DOHH2 (cell line): ENCODE data around the gene CADPS2.

Experiments used
- H3F3A ChIP-seq: fragments of 200-600 bp; sonication (generic), shearing (Covaris generic); 2 replicates; pipeline ENCODE4 v1.6.0; 2016; ENCODE audit warnings: antibody characterized with exemption, mild to moderate bottlenecking; ENCODE audit not compliant: control insufficient read depth, insufficient read depth
- H3K27ac ChIP-seq: fragments of 200-600 bp; sonication (generic); 2 replicates; pipeline ENCODE4 v1.5.1; 2014; ENCODE audit warnings: low read depth, mild to moderate bottlenecking, low read length, moderate library complexity
- H3K27me3 ChIP-seq: fragments of 200-600 bp; sonication (generic); 2 replicates; pipeline ENCODE4 v1.6.1; 2014; ENCODE audit warnings: mild to moderate bottlenecking, low read length, mixed read lengths; ENCODE audit not compliant: control insufficient read depth
- H3K36me3 ChIP-seq: fragments of 200-600 bp; sonication (generic); 2 replicates; pipeline ENCODE4 v1.6.1; 2014; ENCODE audit warnings: mild to moderate bottlenecking, low read length, moderate library complexity, mixed read lengths; ENCODE audit not compliant: control insufficient read depth
- H3K4me1 ChIP-seq: fragments of 200-600 bp; sonication (generic); 2 replicates; pipeline ENCODE4 v1.6.1; 2014; ENCODE audit warnings: mild to moderate bottlenecking, low read length, mixed read lengths; ENCODE audit not compliant: control insufficient read depth
- H3K4me2 ChIP-seq: fragments of 200-600 bp; sonication (generic); 2 replicates; pipeline ENCODE4 v1.6.0; 2014; ENCODE audit warnings: mild to moderate bottlenecking, low read length, moderate library complexity
- H3K4me3 ChIP-seq: fragments of 200-600 bp; sonication (generic); 2 replicates; pipeline ENCODE4 v1.5.1; 2014; ENCODE audit warnings: mild to moderate bottlenecking, low read length, mixed read lengths
- H3K79me2 ChIP-seq: fragments of 200-600 bp; sonication (generic); 2 replicates; pipeline ENCODE4 v1.6.1; 2014; ENCODE audit warnings: mild to moderate bottlenecking, low read length, mixed read lengths; ENCODE audit not compliant: control insufficient read depth
- H3K9me2 ChIP-seq: fragments of 200-600 bp; sonication (generic); replicated peaks from 2 replicates; pipeline ENCODE4 v1.6.1; 2014; ENCODE audit warnings: mild to moderate bottlenecking, low read length, mixed read lengths; ENCODE audit not compliant: control insufficient read depth
- H3K9me3 ChIP-seq: fragments of 200-600 bp; sonication (generic); 2 replicates; pipeline ENCODE4 v1.6.1; 2014; ENCODE audit warnings: antibody characterized with exemption, low read length, mixed read lengths; ENCODE audit not compliant: control insufficient read depth, insufficient read depth
- H4K20me1 ChIP-seq: fragments of 200-600 bp; sonication (generic); 2 replicates; pipeline ENCODE4 v1.6.0; 2014; ENCODE audit warnings: low read depth, mild to moderate bottlenecking, antibody characterized with exemption, low read length, moderate library complexity; ENCODE audit not compliant: control insufficient read depth, insufficient read depth
- EZH2phosphoT487 ChIP-seq: fragments of 200-600 bp; sonication (generic); IDR thresholded peaks from 2 replicates; pipeline ENCODE4 v1.6.1; 2017; ENCODE audit warnings: borderline replicate concordance, mild to moderate bottlenecking, antibody characterized with exemption, low read length, moderate library complexity, mixed read lengths
- TF ChIP-seq, protein P1 (sequence below): fragments of 200-600 bp; sonication (generic); IDR thresholded peaks from one replicate; pipeline ENCODE4 v1.5.1; 2014; ENCODE audit warnings: antibody characterized with exemption, mild to moderate bottlenecking, low read depth, low read length; ENCODE audit not compliant: poor library complexity, severe bottlenecking

CADPS2 gene

DNA sequence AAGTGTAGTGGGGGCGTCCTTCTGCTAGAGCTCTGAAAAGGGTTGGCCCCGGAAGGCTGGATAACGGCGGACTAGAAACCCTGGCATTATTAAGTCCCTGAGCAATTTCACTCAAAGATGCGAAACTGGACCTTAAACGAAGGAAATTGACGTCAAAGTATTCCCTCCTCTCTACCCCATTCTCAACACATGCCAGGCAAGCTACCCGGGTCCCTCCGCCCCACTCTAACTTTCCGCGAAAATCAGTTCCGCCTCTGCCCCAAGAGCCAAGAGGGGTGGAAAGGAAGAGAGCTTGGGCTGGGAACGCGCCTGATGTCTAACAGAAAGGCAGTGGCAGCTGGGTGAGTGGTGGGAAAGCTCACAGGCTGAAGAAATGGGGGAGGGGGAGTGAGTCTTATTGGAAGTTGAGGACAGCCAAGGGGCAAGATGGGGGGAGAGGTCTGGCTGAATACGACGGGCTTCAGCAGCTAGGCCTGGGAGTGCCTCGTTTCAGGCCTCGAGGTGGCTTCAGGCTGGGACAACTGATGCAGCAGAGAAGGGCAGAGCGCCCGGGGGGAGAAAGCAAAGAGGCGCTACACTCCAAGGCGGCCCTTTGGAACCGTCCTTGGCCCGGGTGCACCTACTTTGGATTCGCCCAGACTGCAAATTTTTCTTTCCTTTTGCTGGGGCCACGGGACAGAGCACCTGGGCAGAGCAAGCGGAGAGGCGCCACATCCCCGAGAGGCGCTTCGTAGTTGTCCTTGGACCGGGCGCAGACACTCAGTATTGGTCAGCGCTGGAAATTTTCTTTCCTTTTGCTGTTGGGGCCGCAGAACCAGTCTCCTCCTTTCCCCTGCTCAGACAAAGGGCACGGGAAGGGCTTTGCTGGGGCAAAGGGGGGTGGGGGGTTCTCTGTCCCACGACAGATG, 579.7 kb downstream of the CADPS2 start:
- no peaks in the 10 kb centered on the region for H3K36me3 ChIP-seq
- no peaks in the 10 kb centered on the region for H4K20me1 ChIP-seq
- H3K4me1 ChIP-seq, result no peaks in the 10 kb centered on the region
- no peak overlapping the region for H3K4me2 ChIP-seq
- no peaks in the 10 kb centered on the region for H3F3A ChIP-seq
- H3K9me3 ChIP-seq, result peaks cover 15% of the 10 kb centered on the region; the same call in 1 of the 2 replicates
- no peak overlapping the region for H3K4me3 ChIP-seq
- peaks cover 2% of the 10 kb centered on the region; the same call in 1 of the 2 replicates for H3K27me3 ChIP-seq
- H3K79me2 ChIP-seq, result no peaks in the 10 kb centered on the region
- no peaks in the 10 kb centered on the region for H3K9me2 ChIP-seq
- H3K27ac ChIP-seq, result no peak overlapping the region
- TF ChIP-seq EZH2phosphoT487, result no peak
- TF ChIP-seq, protein P1, sequence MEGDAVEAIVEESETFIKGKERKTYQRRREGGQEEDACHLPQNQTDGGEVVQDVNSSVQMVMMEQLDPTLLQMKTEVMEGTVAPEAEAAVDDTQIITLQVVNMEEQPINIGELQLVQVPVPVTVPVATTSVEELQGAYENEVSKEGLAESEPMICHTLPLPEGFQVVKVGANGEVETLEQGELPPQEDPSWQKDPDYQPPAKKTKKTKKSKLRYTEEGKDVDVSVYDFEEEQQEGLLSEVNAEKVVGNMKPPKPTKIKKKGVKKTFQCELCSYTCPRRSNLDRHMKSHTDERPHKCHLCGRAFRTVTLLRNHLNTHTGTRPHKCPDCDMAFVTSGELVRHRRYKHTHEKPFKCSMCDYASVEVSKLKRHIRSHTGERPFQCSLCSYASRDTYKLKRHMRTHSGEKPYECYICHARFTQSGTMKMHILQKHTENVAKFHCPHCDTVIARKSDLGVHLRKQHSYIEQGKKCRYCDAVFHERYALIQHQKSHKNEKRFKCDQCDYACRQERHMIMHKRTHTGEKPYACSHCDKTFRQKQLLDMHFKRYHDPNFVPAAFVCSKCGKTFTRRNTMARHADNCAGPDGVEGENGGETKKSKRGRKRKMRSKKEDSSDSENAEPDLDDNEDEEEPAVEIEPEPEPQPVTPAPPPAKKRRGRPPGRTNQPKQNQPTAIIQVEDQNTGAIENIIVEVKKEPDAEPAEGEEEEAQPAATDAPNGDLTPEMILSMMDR, result no peak

DNA sequence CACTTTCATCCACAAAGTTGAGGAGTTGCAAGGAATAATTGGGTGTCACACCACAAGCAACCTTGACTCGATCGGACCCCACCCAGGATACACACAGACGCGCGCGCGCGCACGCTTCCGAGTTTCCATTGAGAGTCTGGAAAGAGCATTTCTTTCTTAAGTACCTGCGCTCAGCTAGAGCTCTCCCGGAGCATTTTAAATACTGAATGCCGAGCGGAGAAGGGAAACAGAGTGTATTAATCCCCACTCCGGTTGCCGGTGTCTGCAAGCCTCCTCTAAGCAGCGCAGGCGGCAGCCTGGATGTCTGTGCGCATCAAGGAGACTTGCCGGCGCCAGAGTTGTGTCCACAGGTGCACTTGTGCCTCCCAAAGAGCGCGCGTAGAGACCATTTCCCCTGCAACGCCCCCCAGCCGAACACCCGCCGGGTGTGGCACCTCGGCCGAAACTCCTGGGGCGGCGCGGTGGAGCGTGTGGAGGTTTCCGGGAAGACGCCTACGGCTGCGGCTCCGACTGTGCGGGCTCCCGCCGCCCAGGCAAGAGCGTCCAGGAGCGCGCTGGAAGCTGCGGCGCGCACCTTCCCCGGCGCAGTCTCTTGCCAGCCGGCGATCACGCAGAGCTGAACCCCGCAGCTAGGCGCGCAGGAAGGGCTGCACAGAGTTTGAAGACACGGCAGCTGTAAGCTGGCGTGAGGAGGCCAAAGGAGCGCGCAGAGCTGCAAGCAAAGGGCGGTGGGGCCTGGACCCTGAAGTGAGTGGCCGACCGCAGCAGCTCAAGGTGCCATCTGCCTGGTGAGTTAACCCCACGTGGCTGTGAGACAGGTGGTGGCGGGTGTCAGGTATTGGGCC, 580.6 kb downstream of the CADPS2 start:
- no peaks in the 10 kb centered on the region for H4K20me1 ChIP-seq
- no peaks in the 10 kb centered on the region for H3K9me2 ChIP-seq
- H3K4me2 ChIP-seq, result no peak overlapping the region
- H3K4me1 ChIP-seq, result no peaks in the 10 kb centered on the region
- no peaks in the 10 kb centered on the region for H3K79me2 ChIP-seq
- no peaks in the 10 kb centered on the region for H3K36me3 ChIP-seq
- H3K27me3 ChIP-seq, result peaks cover 2% of the 10 kb centered on the region; the same call in 1 of the 2 replicates
- no peak overlapping the region for H3K4me3 ChIP-seq
- TF ChIP-seq, protein P1, result no peak
- no peak for TF ChIP-seq EZH2phosphoT487
- H3K27ac ChIP-seq, result no peak overlapping the region
- peaks cover 17% of the 10 kb centered on the region; the same call in 1 of the 2 replicates for H3K9me3 ChIP-seq
- H3F3A ChIP-seq, result no peaks in the 10 kb centered on the region

DNA sequence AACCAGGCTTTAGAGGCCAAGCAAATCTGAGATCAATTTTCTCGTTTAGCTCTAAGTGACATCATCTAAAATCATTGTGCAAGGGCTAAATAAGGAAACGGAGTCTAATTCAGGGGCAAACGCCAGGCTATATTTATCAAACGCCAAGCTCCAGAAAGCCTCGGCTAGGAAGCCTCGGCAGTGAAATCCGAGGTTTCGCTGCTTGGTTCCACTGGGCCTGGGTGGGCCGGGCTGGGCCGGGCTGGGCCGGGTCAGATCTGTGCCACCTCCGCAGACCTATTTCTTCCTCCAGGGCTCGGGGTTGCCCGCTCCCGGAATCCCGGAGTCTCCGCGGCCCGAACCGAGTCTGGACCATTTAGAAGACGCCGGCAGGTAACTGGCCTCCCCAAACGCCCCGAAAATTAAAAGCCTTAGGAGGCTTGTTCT, 581.3 kb downstream of the CADPS2 start:
- H3K79me2 ChIP-seq, result no peaks in the 10 kb centered on the region
- peaks cover 2% of the 10 kb centered on the region; the same call in 1 of the 2 replicates for H3K27me3 ChIP-seq
- H3K4me2 ChIP-seq, result no peak overlapping the region
- H3K9me3 ChIP-seq, result peaks cover 18% of the 10 kb centered on the region; the same call in 1 of the 2 replicates
- H3F3A ChIP-seq, result no peaks in the 10 kb centered on the region
- H3K9me2 ChIP-seq, result no peaks in the 10 kb centered on the region
- H3K27ac ChIP-seq, result no peak overlapping the region
- TF ChIP-seq EZH2phosphoT487, result no peak
- TF ChIP-seq, protein P1, result no peak
- H3K36me3 ChIP-seq, result no peaks in the 10 kb centered on the region
- H4K20me1 ChIP-seq, result no peaks in the 10 kb centered on the region
- no peaks in the 10 kb centered on the region for H3K4me1 ChIP-seq
- no peak overlapping the region for H3K4me3 ChIP-seq
